ENCODE data around the gene RNASEH2A. TPM values are rescaled to one million over a fixed set of nuclear protein-coding genes. Genes with fewer than 3 reads are reported as not detected.

RNASEH2A gene
- total and polyA plus RNA-seq, 2 of the 13 experiments (the other 11 are each of a cell fraction or from before 2014, with no cell fraction given): 25.1 to 35.8 TPM

DNA sequence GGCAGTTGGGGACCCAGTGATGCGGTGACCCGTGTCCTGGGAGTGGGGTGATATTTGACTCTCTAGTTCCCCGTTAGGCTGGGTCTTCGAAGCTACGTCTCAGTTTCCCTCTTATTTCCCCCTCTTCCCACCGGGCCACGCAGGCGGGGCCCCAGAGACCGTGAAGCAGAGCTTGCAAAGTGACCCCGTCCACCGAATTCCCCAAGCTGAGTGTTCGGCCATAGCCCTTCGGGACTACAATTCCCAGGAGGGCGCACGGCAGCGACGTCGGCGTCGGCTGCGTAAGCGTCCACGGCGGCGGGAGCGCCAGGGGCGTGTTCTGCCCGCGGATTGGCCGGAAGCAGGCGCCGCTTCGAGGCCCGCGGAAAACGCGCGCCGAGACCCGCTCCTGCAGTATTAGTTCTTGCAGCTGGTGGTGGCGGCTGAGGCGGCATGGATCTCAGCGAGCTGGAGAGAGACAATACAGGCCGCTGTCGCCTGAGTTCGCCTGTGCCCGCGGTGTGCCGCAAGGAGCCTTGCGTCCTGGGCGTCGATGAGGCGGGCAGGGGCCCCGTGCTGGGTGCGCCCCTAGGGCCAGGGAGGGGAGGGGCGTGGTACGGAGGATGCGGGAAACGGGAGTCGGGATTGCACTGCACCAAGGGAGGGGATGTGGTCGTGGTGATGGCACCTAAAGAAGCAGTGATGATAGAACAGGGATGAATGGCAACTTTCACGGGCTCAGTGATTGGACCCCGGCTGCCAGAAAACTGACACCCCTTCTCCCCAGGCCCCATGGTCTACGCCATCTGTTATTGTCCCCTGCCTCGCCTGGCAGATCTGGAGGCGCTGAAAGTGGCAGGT lies at the start of gene RNASEH2A (continued):
- TF ChIP-seq, protein P1, sequence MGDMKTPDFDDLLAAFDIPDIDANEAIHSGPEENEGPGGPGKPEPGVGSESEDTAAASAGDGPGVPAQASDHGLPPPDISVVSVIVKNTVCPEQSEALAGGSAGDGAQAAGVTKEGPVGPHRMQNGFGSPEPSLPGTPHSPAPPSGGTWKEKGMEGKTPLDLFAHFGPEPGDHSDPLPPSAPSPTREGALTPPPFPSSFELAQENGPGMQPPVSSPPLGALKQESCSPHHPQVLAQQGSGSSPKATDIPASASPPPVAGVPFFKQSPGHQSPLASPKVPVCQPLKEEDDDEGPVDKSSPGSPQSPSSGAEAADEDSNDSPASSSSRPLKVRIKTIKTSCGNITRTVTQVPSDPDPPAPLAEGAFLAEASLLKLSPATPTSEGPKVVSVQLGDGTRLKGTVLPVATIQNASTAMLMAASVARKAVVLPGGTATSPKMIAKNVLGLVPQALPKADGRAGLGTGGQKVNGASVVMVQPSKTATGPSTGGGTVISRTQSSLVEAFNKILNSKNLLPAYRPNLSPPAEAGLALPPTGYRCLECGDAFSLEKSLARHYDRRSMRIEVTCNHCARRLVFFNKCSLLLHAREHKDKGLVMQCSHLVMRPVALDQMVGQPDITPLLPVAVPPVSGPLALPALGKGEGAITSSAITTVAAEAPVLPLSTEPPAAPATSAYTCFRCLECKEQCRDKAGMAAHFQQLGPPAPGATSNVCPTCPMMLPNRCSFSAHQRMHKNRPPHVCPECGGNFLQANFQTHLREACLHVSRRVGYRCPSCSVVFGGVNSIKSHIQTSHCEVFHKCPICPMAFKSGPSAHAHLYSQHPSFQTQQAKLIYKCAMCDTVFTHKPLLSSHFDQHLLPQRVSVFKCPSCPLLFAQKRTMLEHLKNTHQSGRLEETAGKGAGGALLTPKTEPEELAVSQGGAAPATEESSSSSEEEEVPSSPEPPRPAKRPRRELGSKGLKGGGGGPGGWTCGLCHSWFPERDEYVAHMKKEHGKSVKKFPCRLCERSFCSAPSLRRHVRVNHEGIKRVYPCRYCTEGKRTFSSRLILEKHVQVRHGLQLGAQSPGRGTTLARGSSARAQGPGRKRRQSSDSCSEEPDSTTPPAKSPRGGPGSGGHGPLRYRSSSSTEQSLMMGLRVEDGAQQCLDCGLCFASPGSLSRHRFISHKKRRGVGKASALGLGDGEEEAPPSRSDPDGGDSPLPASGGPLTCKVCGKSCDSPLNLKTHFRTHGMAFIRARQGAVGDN (CRISPR knock-in tag; IDR thresholded peaks at IDR 0.05): peak; percentile 97
- TF ChIP-seq, protein P2, sequence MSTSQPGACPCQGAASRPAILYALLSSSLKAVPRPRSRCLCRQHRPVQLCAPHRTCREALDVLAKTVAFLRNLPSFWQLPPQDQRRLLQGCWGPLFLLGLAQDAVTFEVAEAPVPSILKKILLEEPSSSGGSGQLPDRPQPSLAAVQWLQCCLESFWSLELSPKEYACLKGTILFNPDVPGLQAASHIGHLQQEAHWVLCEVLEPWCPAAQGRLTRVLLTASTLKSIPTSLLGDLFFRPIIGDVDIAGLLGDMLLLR (CRISPR knock-in tag; IDR thresholded peaks at IDR 0.05): peak; percentile 85
- TF ChIP-seq ZBTB38 (CRISPR knock-in tag; IDR thresholded peaks at IDR 0.05): peak; percentile 68; the same call in 1 of the 2 replicates
- no peak for TF ChIP-seq ZNF567 (CRISPR knock-in tag; IDR thresholded peaks at IDR 0.05; ENCODE audit: borderline replicate concordance)
- TF ChIP-seq, protein P3, sequence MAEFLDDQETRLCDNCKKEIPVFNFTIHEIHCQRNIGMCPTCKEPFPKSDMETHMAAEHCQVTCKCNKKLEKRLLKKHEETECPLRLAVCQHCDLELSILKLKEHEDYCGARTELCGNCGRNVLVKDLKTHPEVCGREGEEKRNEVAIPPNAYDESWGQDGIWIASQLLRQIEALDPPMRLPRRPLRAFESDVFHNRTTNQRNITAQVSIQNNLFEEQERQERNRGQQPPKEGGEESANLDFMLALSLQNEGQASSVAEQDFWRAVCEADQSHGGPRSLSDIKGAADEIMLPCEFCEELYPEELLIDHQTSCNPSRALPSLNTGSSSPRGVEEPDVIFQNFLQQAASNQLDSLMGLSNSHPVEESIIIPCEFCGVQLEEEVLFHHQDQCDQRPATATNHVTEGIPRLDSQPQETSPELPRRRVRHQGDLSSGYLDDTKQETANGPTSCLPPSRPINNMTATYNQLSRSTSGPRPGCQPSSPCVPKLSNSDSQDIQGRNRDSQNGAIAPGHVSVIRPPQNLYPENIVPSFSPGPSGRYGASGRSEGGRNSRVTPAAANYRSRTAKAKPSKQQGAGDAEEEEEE (CRISPR knock-in tag; IDR thresholded peaks at IDR 0.05; ENCODE audit: borderline replicate concordance): no peak
- TF ChIP-seq, protein P4, sequence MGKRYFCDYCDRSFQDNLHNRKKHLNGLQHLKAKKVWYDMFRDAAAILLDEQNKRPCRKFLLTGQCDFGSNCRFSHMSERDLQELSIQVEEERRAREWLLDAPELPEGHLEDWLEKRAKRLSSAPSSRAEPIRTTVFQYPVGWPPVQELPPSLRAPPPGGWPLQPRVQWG (CRISPR knock-in tag; IDR thresholded peaks at IDR 0.05; ENCODE audit: borderline replicate concordance, low read depth): no peak
- TF ChIP-seq, protein P5, sequence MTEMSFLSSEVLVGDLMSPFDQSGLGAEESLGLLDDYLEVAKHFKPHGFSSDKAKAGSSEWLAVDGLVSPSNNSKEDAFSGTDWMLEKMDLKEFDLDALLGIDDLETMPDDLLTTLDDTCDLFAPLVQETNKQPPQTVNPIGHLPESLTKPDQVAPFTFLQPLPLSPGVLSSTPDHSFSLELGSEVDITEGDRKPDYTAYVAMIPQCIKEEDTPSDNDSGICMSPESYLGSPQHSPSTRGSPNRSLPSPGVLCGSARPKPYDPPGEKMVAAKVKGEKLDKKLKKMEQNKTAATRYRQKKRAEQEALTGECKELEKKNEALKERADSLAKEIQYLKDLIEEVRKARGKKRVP (CRISPR knock-in tag; IDR thresholded peaks at IDR 0.05): no peak
- TF ChIP-seq HNRNPL (IDR thresholded peaks at IDR 0.05; ENCODE audit: low read depth, low read length): no peak
- TF ChIP-seq ZNF12 (CRISPR knock-in tag; IDR thresholded peaks at IDR 0.05): 0 out of 2 replicates have a peak, but pooled peaks have one; percentile 17
- TF ChIP-seq CREM (IDR thresholded peaks at IDR 0.05): peak; percentile 90
- TF ChIP-seq CREM (CRISPR knock-in tag; IDR thresholded peaks at IDR 0.05): no peak
- TF ChIP-seq CHD4 (IDR thresholded peaks at IDR 0.05; ENCODE audit: borderline replicate concordance, low read length): no peak
- TF ChIP-seq, protein P6, sequence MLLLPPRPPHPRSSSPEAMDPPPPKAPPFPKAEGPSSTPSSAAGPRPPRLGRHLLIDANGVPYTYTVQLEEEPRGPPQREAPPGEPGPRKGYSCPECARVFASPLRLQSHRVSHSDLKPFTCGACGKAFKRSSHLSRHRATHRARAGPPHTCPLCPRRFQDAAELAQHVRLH (CRISPR knock-in tag; IDR thresholded peaks at IDR 0.05; ENCODE audit: borderline replicate concordance, low read depth): no peak; the same call in 1 of the 2 replicates
- TF ChIP-seq ETV6 (CRISPR knock-in tag; conservative IDR thresholded peaks at IDR 0.05): peak; percentile 59; the same call in 1 of the 2 replicates
- TF ChIP-seq, protein P7, sequence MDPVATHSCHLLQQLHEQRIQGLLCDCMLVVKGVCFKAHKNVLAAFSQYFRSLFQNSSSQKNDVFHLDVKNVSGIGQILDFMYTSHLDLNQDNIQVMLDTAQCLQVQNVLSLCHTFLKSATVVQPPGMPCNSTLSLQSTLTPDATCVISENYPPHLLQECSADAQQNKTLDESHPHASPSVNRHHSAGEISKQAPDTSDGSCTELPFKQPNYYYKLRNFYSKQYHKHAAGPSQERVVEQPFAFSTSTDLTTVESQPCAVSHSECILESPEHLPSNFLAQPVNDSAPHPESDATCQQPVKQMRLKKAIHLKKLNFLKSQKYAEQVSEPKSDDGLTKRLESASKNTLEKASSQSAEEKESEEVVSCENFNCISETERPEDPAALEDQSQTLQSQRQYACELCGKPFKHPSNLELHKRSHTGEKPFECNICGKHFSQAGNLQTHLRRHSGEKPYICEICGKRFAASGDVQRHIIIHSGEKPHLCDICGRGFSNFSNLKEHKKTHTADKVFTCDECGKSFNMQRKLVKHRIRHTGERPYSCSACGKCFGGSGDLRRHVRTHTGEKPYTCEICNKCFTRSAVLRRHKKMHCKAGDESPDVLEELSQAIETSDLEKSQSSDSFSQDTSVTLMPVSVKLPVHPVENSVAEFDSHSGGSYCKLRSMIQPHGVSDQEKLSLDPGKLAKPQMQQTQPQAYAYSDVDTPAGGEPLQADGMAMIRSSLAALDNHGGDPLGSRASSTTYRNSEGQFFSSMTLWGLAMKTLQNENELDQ (CRISPR knock-in tag; IDR thresholded peaks at IDR 0.05; ENCODE audit: borderline replicate concordance): no peak
